Peyer's patch (tissue), 4 donors: ENCODE data around the gene LFNG.

ENCODE experiments used
- CTCF ChIP-seq, 6 experiments: fragments of 450-650 bp in 4 of 6; fragments of 200-600 bp in 2 of 6; sonication (generic) in 1 of 6; IDR thresholded peaks; one replicate each; pipeline ENCODE4 v1.5.1; 2017 to 2019; ENCODE audit warnings: antibody characterized with exemption in 6 of 6, mild to moderate bottlenecking in 3 of 6, moderate library complexity in 1 of 6
- POLR2A ChIP-seq, 2 donors: fragments of 450-650 bp; IDR thresholded peaks; one replicate each; pipeline ENCODE4 v1.5.1; 2017; ENCODE audit warnings: antibody characterized with exemption in 2 of 2, mild to moderate bottlenecking in 2 of 2, moderate library complexity in 2 of 2

DNA sequence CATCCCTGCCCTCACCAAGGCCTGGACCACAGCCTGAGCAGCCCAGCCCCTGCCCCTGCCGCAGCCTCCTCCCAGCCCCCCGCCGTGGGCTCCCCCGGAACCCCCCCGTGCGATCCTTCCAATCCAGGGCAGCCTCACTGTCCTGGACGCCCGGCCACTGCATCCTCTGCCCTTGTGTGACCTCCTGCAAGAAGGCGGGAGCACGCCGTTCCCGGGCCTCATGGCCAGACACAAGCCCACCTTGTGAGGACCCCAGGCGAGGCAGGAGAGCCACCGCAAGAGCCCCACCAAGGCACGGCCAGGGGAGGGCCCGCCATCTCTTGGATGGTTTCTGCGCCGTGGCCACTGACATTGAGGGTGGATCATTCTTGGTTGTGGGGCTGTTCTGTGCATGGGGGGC, 7.8 kb upstream of the LFNG start:
- no peak for TF ChIP-seq CTCF (IDR thresholded peaks at IDR 0.05)
- TF ChIP-seq POLR2A (IDR thresholded peaks at IDR 0.05), result no peak
